Esophagus squamous epithelium (tissue), 5 donors: Measurements from ENCODE around the gene FKTN. TPM values are rescaled to one million over a fixed set of nuclear protein-coding genes. Genes with fewer than 3 reads are reported as not detected.

Experiments
- DNase-seq: peaks from one replicate; lab custom pipeline; 2025; lab: John Stamatoyannopoulos, UW
- H3K27ac ChIP-seq, 4 donors: fragments of 200-600 bp; sonication (generic); one replicate each; pipeline ENCODE4 v1.5.1; 2016 to 2019; ENCODE audit warnings: mild to moderate bottlenecking in 1 of 4
- H3K27me3 ChIP-seq, 4 donors: fragments of 200-600 bp; sonication (generic); 1 replicate in 3 of 4; 2 replicates in 1 of 4; pipeline versions ENCODE4 v1.5.1 to v1.6.0; 2017 to 2021; ENCODE audit warnings: antibody characterized with exemption in 1 of 4
- H3K36me3 ChIP-seq, 3 donors: fragments of 200-600 bp; sonication (generic); one replicate each; pipeline ENCODE4 v1.5.1; 2016 to 2019
- H3K4me1 ChIP-seq, 3 donors: fragments of 200-600 bp; sonication (generic); one replicate each; pipeline ENCODE4 v1.5.1; 2017 to 2019
- H3K4me3 ChIP-seq, 4 donors: fragments of 200-600 bp; sonication (generic); 1 replicate in 3 of 4; 2 replicates in 1 of 4; pipeline ENCODE4 v1.5.1; 2016 to 2019; ENCODE audit warnings: mild to moderate bottlenecking in 2 of 4, moderate library complexity in 1 of 4
- H3K9me3 ChIP-seq, 3 donors: fragments of 200-600 bp; sonication (generic); one replicate each; pipeline ENCODE4 v1.5.1; 2016 to 2019
- CTCF ChIP-seq, 6 experiments: fragments of 450-650 bp in 4 of 6; fragments of 200-600 bp in 2 of 6; sonication (generic) in 2 of 6; IDR thresholded peaks; one replicate each; pipeline ENCODE4 v1.5.1; 2016 to 2019; ENCODE audit warnings: antibody characterized with exemption in 6 of 6, mild to moderate bottlenecking in 4 of 6, moderate library complexity in 4 of 6
- POLR2A ChIP-seq, 4 donors: fragments of 450-650 bp; IDR thresholded peaks; one replicate each; pipeline ENCODE4 v1.6.1; 2017; ENCODE audit warnings: antibody characterized with exemption in 4 of 4, mild to moderate bottlenecking in 4 of 4, moderate library complexity in 3 of 4
- WGBS, 2 donors: methylation state at CpG; one replicate each; pipeline ENCODE4 v1.1.5; 2018; 5-methylcytosine and 5-hydroxymethylcytosine counted together
- intact Hi-C: fragments of 100-400 bp; cut with DNase I; formaldehyde crosslinking; loops from one replicate; pipeline ENCODE4 v1.15.0; 2022
- total RNA-seq, 4 donors: library from RNA; depleted of rRNA; stranded (reverse); fragments of >200 nt; gene quantifications; one replicate each; pipeline ENCODE4 v1.1.0, GENCODE V29; 2016
- donor health status: DM: yes; HTN: yes; CAD: no.

FKTN gene
- total RNA-seq, 4 donors from 2014 or later = 5.9 to 10.9 (median 7.2) TPM

DNA sequence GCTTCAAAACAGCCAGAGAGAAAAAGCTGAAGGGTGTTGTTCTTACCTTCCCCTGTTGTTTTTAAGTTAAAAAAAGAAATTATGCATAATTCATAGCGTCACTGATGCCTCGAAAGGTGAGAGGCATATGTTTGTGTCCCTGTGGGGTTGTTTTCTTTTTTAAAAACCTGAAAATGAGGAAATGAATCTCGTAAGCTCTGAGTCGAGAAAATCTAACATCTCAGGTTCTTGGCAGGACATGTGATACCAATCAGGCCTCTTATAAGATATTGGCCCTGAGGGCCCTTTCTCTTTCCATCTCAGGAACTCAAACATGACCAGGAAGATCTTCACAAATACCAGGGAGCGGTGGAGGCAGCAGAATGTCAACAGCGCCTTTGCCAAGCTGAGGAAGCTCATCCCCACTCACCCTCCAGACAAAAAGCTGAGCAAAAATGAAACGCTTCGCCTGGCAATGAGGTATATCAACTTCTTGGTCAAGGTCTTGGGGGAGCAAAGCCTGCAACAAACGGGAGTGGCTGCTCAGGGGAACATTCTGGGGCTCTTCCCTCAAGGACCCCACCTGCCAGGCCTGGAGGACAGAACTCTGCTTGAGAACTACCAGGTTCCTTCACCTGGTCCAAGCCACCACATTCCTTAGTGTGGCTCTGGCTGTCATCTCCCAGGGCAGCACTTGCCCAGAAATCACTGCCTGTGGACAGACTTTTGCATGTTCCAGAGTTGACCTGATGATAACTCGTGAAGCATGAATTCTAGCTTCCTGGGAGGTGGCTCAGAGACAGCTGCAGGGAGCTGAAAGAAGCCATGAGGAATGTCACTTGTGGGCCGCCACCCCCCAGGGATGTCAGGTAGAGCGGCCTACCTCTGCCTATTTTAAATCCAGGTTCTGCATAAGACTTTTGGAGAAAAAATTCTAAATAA lies 104.5 kb downstream of the FKTN start, which contains the start of gene TAL2:
Gene TAL2, plus strand, starts transcription at position 274 of the 921 bp plus-strand sequence. Its CDS starts 40 bp downstream, at position 314.
- no peaks in the 10 kb centered on the region for H3K36me3 ChIP-seq
- TF ChIP-seq CTCF (IDR thresholded peaks at IDR 0.05) = no peak
- no peak for TF ChIP-seq POLR2A (IDR thresholded peaks at IDR 0.05)
- WGBS, 2 donors = 78 to 86% methylated on average over 10 to 11 of the region's 12 CpGs
- H3K4me3 ChIP-seq = no peak within 1 kb of the TSS
- H3K9me3 ChIP-seq = no peaks in the 10 kb centered on the region
- H3K27me3 ChIP-seq = peaks cover 0 to 24% (median 0%) of the 10 kb centered on the region in 4 donors
- no peak for DNase-seq
- intact Hi-C loops = no loop called here
- H3K27ac ChIP-seq = no peak within 1 kb of the TSS
- H3K4me1 ChIP-seq = no peaks in the 10 kb centered on the region

DNA sequence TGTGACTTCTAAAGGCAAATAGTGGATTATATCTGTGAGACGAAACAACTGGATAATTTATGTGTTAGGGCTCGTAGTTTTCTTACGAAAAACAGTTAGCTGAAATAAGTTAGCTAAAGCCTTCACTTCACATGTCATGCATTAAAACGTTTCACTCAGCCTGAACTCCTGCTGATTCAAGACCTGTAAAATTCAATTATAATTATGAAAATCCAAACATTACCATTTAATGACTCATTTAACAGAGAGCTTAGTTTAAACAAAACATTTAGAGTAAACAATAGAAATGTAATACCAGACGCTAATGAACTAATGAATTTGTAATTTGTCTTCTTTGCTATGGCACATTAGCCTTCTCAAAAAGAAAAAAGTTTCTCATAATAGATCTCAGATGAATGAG lies 106.0 kb downstream of the FKTN start:
- Histone ChIP-seq H3K27ac (no peak overlapping the region), H3K9me3 (no peaks in the 10 kb centered on the region), H3K4me1 (no peaks in the 10 kb centered on the region), H3K27me3 (peaks cover 0 to 9% (median 0%) of the 10 kb centered on the region in 4 donors), H3K36me3 (no peaks in the 10 kb centered on the region), H3K4me3 (no peak overlapping the region)
- intact Hi-C loops = no loop called here
- TF ChIP-seq CTCF (IDR thresholded peaks at IDR 0.05) (no peak), POLR2A (IDR thresholded peaks at IDR 0.05) (no peak)
- no peak for DNase-seq
- 48 to 54% methylated on average over 5 of the region's 5 CpGs for WGBS, 2 donors

- H3K4me3 ChIP-seq = no peak overlapping the region
- H3K9me3 ChIP-seq = no peaks in the 10 kb centered on the region
- intact Hi-C loops = no loop called here
- no peak overlapping the region for H3K27ac ChIP-seq
- H3K27me3 ChIP-seq = peaks cover 0 to 12% (median 0%) of the 10 kb centered on the region in 4 donors
- DNase-seq = no peak
- WGBS, 2 donors = 43 to 47% methylated on average over 4 of the region's 4 CpGs
- TF ChIP-seq CTCF (IDR thresholded peaks at IDR 0.05) (no peak), POLR2A (IDR thresholded peaks at IDR 0.05) (no peak)
- no peaks in the 10 kb centered on the region for H3K4me1 ChIP-seq
- no peaks in the 10 kb centered on the region for H3K36me3 ChIP-seq
Measured at GRCh38 chr9:105667867-105668266, 109.9 kb downstream of the FKTN start.

GRCh38 chr9:105670315-105670714 lies 112.4 kb downstream of the FKTN start:
- Histone ChIP-seq H3K4me1 (no peaks in the 10 kb centered on the region), H3K36me3 (no peaks in the 10 kb centered on the region), H3K9me3 (no peaks in the 10 kb centered on the region), H3K27ac (no peak overlapping the region), H3K4me3 (no peak overlapping the region), H3K27me3 (peaks cover 0 to 12% (median 0%) of the 10 kb centered on the region in 4 donors)
- TF ChIP-seq CTCF (IDR thresholded peaks at IDR 0.05) (no peak), POLR2A (IDR thresholded peaks at IDR 0.05) (no peak)
- intact Hi-C loops = no loop called here
- no peak for DNase-seq
- 51 to 52% methylated on average over 3 of the region's 3 CpGs for WGBS, 2 donors

- H3K27ac ChIP-seq = no peak overlapping the region
- H3K36me3 ChIP-seq = no peaks in the 10 kb centered on the region
- H3K4me1 ChIP-seq = no peaks in the 10 kb centered on the region
- no peak for TF ChIP-seq POLR2A (IDR thresholded peaks at IDR 0.05)
- no peak for TF ChIP-seq CTCF (IDR thresholded peaks at IDR 0.05)
- 71 to 86% methylated on average over 3 of the region's 3 CpGs for WGBS, 2 donors
- H3K4me3 ChIP-seq = no peak overlapping the region
- peaks cover 0 to 12% (median 0%) of the 10 kb centered on the region in 4 donors for H3K27me3 ChIP-seq
- intact Hi-C loops = no loop called here
- no peak for DNase-seq
- H3K9me3 ChIP-seq = no peaks in the 10 kb centered on the region
Measured at GRCh38 chr9:105670775-105671174, 112.8 kb downstream of the FKTN start.
